ENCODE measurements around the gene PSMB3. TPM values are rescaled to one million over a fixed set of nuclear protein-coding genes. Genes with fewer than 3 reads are reported as not detected.
A peak's percentile ranks its signal among the peaks of the same experiment; 100 is the strongest.

Gene PSMB3
- polyA plus RNA-seq, 1 donor from 2014 or later, result 426 TPM

- peaks cover 7% of the 10 kb centered on the region for H3K36me3 Mint-ChIP-seq
- H3K4me1 Mint-ChIP-seq, result peaks cover 15 to 33% (median 30%) of the 10 kb centered on the region in 3 donors
- H3K27ac Mint-ChIP-seq, result peak within 1 kb of the TSS; percentile 86 to 98 (median 87)
- no peaks in the 10 kb centered on the region for H3K9me3 Mint-ChIP-seq
- H3K4me3 Mint-ChIP-seq, result peak within 1 kb of the TSS; percentile 92 to 97 (median 94)
- H3K27me3 Mint-ChIP-seq, result no peaks in the 10 kb centered on the region
These were observed 47.1 kb downstream of the PSMB3 start, which contains the start of gene PIP4K2B for GRCh38 chr17:38799501-38800236. Gene PIP4K2B (minus strand): TSS chr17:38799556. CDS start chr17:38799424, 132 bp downstream.

DNA sequence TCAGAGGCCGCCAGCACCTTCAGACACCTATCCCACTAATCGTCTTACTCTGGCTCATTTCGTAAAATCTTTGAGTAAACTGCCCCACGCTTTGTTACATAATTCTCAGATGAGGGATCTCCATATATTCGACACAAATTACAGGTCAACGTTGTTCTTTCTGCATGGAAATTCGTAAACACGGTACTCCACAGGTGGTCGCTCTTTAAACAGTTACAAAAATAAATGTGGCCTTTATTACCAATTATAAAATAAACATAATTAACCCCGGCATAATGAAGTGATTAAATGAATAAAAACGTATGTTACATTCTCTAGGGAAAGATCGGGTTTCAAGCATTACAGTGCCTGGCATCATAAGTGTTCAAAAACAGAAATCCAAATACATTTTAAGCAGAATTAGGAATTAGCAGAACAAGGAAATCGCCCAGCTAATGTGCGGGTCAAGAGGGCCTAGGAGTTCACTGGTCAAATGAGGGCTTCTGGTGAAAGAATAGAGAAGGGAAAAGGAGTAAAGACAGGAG, 47.8 kb downstream of the PSMB3 start:
- H3K9me3 Mint-ChIP-seq, result no peaks in the 10 kb centered on the region
- H3K4me1 Mint-ChIP-seq, result peaks cover 15 to 31% (median 30%) of the 10 kb centered on the region in 3 donors
- peak overlapping the region; percentile 83 to 92 (median 92) for H3K4me3 Mint-ChIP-seq
- H3K27ac Mint-ChIP-seq, result peak overlapping the region; percentile 84 to 98 (median 87)
- no peaks in the 10 kb centered on the region for H3K27me3 Mint-ChIP-seq
- peaks cover 5% of the 10 kb centered on the region for H3K36me3 Mint-ChIP-seq

DNA sequence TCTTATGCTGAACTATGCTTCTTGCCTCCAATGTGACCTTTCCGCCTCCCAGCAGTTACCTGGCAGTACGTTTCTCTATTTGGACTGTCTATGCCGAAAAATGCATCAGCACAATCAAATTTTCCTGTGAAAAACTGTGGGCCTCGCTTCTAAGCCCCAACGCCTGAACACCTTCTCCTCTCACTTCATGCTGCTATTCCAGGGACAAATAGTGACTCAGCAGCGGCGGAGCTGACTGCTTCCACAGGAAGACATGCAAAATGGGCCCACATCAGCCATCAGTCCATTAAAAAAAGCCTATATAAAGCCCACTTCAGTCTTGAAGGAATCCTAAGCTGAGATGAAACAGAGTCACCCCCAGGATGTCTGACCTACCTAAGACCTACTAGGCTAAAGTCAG, 57.3 kb downstream of the PSMB3 start:
- Mint-ChIP-seq H3K36me3 (peaks cover 2% of the 10 kb centered on the region), H3K4me1 (peaks cover 0 to 1% (median 0%) of the 10 kb centered on the region in 3 donors), H3K27ac (peak overlapping the region in 1 of 3 donors; percentile 63), H3K9me3 (no peaks in the 10 kb centered on the region), H3K27me3 (no peaks in the 10 kb centered on the region), H3K4me3 (no peak overlapping the region)

Other genes with a start within 250 kb of the PSMB3 start
- gene SRCIN1, start 146.8 kb upstream of the PSMB3 start, polyA plus RNA-seq, result not detected
- gene EPOP, start 77.8 kb upstream of the PSMB3 start, polyA plus RNA-seq, result not detected
- gene MLLT6, start 47.5 kb upstream of the PSMB3 start, polyA plus RNA-seq, result 7.9 TPM
- gene CISD3, start 22.4 kb upstream of the PSMB3 start, polyA plus RNA-seq, result 29.1 TPM
- gene PCGF2, start 4.4 kb upstream of the PSMB3 start, polyA plus RNA-seq, result not detected
- gene PIP4K2B, start 46.8 kb downstream of the PSMB3 start, polyA plus RNA-seq, result 11.5 TPM
- 17.1 TPM for gene CWC25, start 72.6 kb downstream of the PSMB3 start, polyA plus RNA-seq
- 1,385 TPM for gene RPL23, start 101.0 kb downstream of the PSMB3 start, polyA plus RNA-seq
- gene LASP1, start 117.3 kb downstream of the PSMB3 start, polyA plus RNA-seq, result 44.5 TPM
- not detected for gene FBXO47, start 214.7 kb downstream of the PSMB3 start, polyA plus RNA-seq